ENCODE data around the gene GATAD2A. TPM values are rescaled to one million over a fixed set of nuclear protein-coding genes. Genes with fewer than 3 reads are reported as not detected.

Gene GATAD2A
- total RNA-seq, 1 donor from 2014 or later = 91.0 TPM

GRCh38 chr19:19514215-19514657 lies 108.8 kb downstream of the GATAD2A start:
- H3K9me3 Mint-ChIP-seq (ENCODE audit: low read depth) = no peaks in the 10 kb centered on the region
- no peak for DNase-seq (ENCODE audit: low spot score, unreplicated experiment)
- peaks cover 1% of the 10 kb centered on the region for H3K4me1 Mint-ChIP-seq (ENCODE audit: low read depth)
- peaks cover 5% of the 10 kb centered on the region for H3K36me3 Mint-ChIP-seq (ENCODE audit: insufficient read depth)
- no peak overlapping the region for H3K4me3 Mint-ChIP-seq (ENCODE audit: low read depth)
- no peaks in the 10 kb centered on the region for H3K27me3 Mint-ChIP-seq
- TF ChIP-seq CTCF (IDR thresholded peaks at IDR 0.05; ENCODE audit: unreplicated experiment) = no peak
- no peak overlapping the region for H3K27ac Mint-ChIP-seq

- Mint-ChIP-seq H3K4me1 (ENCODE audit: low read depth) (peaks cover 1% of the 10 kb centered on the region), H3K4me3 (ENCODE audit: low read depth) (peak within 1 kb of the TSS; percentile 92), H3K9me3 (ENCODE audit: low read depth) (no peaks in the 10 kb centered on the region), H3K27me3 (no peaks in the 10 kb centered on the region), H3K27ac (peak within 1 kb of the TSS; percentile 95), H3K36me3 (ENCODE audit: insufficient read depth) (peaks cover 8% of the 10 kb centered on the region)
- DNase-seq (ENCODE audit: low spot score, unreplicated experiment) = no peak
- TF ChIP-seq CTCF (IDR thresholded peaks at IDR 0.05; ENCODE audit: unreplicated experiment) = no peak
Observed at GRCh38 chr19:19514881-19515641, 109.6 kb downstream of the GATAD2A start, which contains the start of gene TSSK6. Gene TSSK6 (minus strand): TSS chr19:19515548. CDS start chr19:19515427, 121 bp downstream.

DNA sequence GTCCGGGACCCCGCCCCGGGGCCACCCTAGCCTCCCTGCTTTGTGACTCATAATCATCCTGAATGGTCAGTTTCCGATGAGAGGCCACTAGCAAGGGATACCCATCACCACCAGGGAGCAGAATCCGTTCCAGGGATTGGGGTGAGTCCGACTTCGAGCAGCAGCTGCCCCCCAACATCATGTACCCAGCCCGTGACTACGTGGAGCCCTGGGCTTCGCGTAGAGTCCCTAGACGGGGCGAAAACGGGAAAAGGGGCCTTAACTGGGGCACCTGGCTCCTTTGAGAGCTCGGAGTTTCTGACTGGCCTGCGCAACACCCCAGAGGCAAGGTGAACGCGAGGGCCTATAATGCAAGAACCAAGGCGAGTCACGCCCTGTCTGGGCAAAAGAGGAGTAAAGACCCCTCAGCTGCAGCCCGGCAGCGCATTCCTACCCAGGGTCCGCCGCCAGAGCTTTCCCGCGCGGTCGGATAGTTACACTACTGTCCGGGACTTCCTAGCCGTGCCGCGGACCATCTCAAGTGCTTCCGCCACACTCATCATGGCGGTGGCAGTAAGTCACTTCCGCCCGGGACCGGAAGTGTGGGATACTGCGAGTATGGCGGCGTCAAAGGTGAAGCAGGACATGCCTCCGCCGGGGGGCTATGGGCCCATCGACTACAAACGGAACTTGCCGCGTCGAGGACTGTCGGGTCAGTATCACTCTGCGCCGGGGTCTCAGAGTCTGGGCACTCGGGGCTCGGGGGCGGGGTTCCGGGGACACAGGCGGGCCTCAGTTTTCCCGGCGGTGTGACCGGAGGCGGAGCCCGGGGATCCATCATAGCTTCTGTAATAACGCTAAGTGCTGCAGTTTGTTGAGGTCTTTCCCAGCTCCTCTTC lies 110.4 kb downstream of the GATAD2A start, which contains the start of gene NDUFA13:
Gene NDUFA13 (plus strand): TSS at position 584 of the 878 bp plus-strand sequence. CDS start 14 bp downstream, at position 598.
- H3K36me3 Mint-ChIP-seq (ENCODE audit: insufficient read depth) = peaks cover 12% of the 10 kb centered on the region
- peak; percentile 14 for TF ChIP-seq CTCF (IDR thresholded peaks at IDR 0.05; ENCODE audit: unreplicated experiment)
- H3K4me3 Mint-ChIP-seq (ENCODE audit: low read depth) = peak within 1 kb of the TSS; percentile 92

DNA sequence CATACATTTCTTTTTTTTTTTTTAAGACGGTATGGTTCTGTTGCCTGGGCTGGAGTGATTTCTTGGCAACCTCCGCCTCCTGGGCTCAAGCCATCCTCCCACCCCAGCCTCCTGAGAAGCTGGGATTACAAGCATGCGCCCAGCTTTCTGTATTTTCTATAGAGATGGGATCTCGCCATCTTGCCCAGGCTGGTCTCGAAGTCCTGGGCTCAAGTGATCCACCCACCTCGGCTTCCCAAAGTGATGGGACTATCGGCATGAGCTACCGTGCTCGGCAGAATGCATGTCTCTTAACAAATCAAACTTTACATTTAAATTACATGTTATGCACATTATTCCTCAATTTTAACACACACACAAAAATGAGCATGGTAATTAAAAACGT lies 111.8 kb downstream of the GATAD2A start:
- no peak for TF ChIP-seq CTCF (IDR thresholded peaks at IDR 0.05; ENCODE audit: unreplicated experiment)
- Mint-ChIP-seq H3K4me1 (ENCODE audit: low read depth) (peaks cover 1% of the 10 kb centered on the region), H3K9me3 (ENCODE audit: low read depth) (no peaks in the 10 kb centered on the region), H3K27ac (no peak overlapping the region), H3K4me3 (ENCODE audit: low read depth) (peak overlapping the region; percentile 92), H3K36me3 (ENCODE audit: insufficient read depth) (peaks cover 14% of the 10 kb centered on the region), H3K27me3 (no peaks in the 10 kb centered on the region)
- DNase-seq (ENCODE audit: low spot score, unreplicated experiment) = no peak

More for the DNA sequence above, 110.4 kb downstream of the GATAD2A start, which contains the start of gene NDUFA13:
- Mint-ChIP-seq H3K4me1 (ENCODE audit: low read depth) (peaks cover 1% of the 10 kb centered on the region), H3K27ac (peak within 1 kb of the TSS; percentile 95), H3K9me3 (ENCODE audit: low read depth) (no peaks in the 10 kb centered on the region), H3K27me3 (no peaks in the 10 kb centered on the region)
- DNase-seq (ENCODE audit: low spot score, unreplicated experiment) = peak; percentile 87

DNA sequence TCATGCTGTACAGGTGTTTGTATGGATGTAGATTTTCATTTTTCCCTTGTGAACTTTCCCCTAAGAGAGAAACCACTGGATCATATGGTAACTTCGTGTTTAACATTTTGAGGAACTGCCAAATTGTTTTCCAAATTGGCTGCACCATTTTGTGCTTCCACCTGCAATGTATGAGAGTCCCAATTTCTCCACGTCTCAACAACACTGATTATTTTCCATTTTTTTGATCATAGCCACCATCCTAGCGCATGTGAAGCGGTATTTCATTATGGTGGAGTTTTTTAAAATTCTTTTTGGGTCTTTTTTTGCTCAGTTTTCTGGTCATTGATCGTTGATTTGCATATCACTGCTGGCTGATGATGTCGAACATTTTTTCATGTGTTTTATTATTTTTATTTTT lies 115.5 kb downstream of the GATAD2A start:
- peaks cover 14% of the 10 kb centered on the region for H3K36me3 Mint-ChIP-seq (ENCODE audit: insufficient read depth)
- DNase-seq (ENCODE audit: low spot score, unreplicated experiment) = no peak
- H3K9me3 Mint-ChIP-seq (ENCODE audit: low read depth) = no peaks in the 10 kb centered on the region
- H3K27me3 Mint-ChIP-seq = no peaks in the 10 kb centered on the region
- no peak overlapping the region for H3K4me3 Mint-ChIP-seq (ENCODE audit: low read depth)
- peaks cover 1% of the 10 kb centered on the region for H3K4me1 Mint-ChIP-seq (ENCODE audit: low read depth)
- TF ChIP-seq CTCF (IDR thresholded peaks at IDR 0.05; ENCODE audit: unreplicated experiment) = no peak
- no peak overlapping the region for H3K27ac Mint-ChIP-seq

All from progenitor cell of endocrine pancreas (in vitro differentiated cells).